Adipocyte (in vitro differentiated cells): ENCODE measurements around the gene AJAP1.

Source experiments
- DNase-seq: peaks from one replicate; pipeline ENCODE4 v3.0.0-alpha.2; 2015; ENCODE audit warnings: low read depth
- H3K27me3 ChIP-seq: replicated peaks from 2 replicates; pipeline ENCODE4 v1.7.0; 2013; ENCODE audit warnings: mild to moderate bottlenecking, low read length, moderate library complexity; ENCODE audit not compliant: control insufficient read depth, insufficient read depth
- H3K36me3 ChIP-seq: 2 replicates; pipeline ENCODE4 v1.7.0; 2013; ENCODE audit warnings: low read length, mild to moderate bottlenecking, moderate library complexity; ENCODE audit not compliant: control insufficient read depth, insufficient read depth, severe bottlenecking
- H3K4me1 ChIP-seq: 2 replicates; pipeline ENCODE4 v1.7.0; 2013; ENCODE audit warnings: mild to moderate bottlenecking, low read length, moderate library complexity; ENCODE audit not compliant: control insufficient read depth, insufficient read depth
- H3K4me3 ChIP-seq: 2 replicates; pipeline ENCODE4 v1.7.0; 2013; ENCODE audit warnings: mild to moderate bottlenecking, low read length, moderate library complexity
- H3K9ac ChIP-seq: 2 replicates; pipeline ENCODE4 v1.7.0; 2013; ENCODE audit warnings: mild to moderate bottlenecking, low read length, moderate library complexity
- H3K9me3 ChIP-seq: 2 replicates; pipeline ENCODE4 v1.7.0; 2013; ENCODE audit warnings: mild to moderate bottlenecking, low read length, moderate library complexity; ENCODE audit not compliant: control insufficient read depth

Gene AJAP1

DNA sequence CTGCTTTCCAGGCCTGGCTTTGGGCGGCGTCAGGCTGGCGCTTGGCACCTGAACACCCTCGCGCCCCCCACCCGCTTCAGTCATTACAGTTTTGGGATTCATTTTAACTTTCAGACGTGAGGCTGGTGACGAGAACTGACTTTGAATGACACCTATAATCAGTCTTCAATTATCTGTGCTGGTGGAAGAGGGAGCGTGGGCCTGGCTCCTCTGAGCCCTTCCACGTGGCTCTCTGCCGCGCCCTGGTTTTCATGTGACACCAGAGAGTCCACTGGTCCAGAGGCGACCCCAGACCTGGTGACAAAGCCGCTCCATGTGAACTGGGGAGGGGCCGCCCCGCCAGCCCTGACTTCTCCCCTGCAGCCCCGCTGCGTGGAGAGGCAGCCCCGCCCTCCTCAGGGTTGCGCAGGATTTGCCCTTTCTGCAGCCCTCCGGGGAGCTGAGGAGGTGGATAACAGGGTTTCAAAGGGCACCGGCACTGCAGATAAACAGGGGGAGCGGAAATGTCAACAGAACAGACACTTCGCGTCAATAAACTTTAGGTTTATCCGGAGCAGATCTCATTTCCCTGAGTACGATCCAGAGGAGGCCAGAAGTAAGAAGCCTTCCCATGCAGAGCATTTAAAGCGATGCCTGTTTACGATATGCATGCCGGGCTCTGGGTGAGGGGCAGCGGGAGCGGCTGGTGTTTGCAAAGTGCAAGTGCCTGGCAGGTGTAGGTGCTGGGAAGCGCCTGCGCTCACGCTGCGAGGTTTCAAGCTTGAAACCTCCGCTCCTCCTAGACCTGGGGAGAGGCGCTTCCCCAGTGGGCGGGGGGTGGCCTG lies 56.4 kb downstream of the AJAP1 start:
- Histone ChIP-seq H3K9ac (no peak overlapping the region), H3K36me3 (no peaks in the 10 kb centered on the region), H3K9me3 (peaks cover 3% of the 10 kb centered on the region), H3K27me3 (peaks cover 5% of the 10 kb centered on the region), H3K4me3 (no peak overlapping the region), H3K4me1 (no peaks in the 10 kb centered on the region)
- no peak for DNase-seq

DNA sequence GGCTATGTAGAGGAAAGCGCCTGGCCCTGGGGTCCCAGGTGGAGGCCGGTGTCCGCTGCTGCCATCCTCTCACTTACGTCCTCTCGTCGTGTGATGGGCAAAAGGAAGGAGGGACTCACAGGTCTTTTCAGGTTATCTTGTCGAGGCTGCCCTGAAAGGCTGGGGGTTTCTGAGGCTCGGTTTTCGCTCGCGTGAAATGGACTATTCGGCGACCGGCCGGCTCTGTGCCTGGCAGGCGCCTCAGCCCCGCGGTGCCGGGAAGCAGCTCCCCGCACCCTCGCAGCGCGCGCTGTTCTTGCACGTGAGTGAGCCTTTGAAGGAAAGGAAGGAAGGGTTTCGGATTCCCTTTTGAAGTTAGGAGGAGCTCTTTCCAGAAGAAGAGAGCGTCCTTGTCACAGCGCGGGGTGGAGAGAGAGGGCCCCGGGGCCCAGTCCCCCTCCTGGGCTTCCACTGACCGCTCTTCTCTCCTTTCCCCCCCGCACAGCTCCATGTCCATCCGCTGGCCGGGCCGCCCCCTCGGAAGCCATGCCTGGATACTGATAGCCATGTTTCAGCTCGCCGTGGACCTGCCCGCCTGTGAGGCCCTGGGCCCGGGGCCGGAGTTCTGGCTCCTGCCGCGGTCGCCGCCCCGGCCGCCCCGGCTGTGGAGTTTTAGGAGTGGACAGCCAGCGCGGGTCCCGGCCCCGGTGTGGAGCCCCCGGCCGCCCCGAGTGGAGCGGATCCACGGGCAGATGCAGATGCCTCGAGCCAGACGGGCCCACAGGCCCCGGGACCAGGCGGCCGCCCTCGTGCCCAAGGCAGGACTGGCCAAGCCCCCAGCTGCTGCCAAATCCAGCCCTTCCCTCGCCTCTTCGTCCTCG lies 57.2 kb downstream of the AJAP1 start:
- H3K4me1 ChIP-seq = no peaks in the 10 kb centered on the region
- H3K9ac ChIP-seq = no peak overlapping the region
- H3K36me3 ChIP-seq = no peaks in the 10 kb centered on the region
- no peak overlapping the region for H3K4me3 ChIP-seq
- H3K9me3 ChIP-seq = peaks cover 4% of the 10 kb centered on the region
- peaks cover 5% of the 10 kb centered on the region for H3K27me3 ChIP-seq
- no peak for DNase-seq

DNA sequence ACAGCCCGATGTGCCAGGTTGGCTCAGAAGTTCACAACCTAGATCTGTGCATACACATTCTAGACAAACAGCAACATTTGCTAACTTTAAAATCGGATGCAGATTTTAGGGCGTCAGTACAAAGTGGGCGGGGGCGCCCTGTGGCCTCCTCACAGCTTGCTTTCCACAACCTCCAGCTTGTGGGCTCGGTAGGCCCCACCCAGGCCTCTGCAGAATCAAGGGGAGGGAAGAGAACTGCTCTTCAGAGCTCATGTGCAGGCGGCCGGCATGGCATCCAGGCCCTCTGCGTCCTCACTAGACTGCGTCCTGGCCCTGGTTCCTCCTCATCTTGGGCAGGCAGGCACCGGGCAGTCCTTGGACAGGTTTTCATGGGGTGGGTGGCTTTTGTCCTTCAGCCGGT lies 59.3 kb downstream of the AJAP1 start:
- Histone ChIP-seq H3K4me3 (no peak overlapping the region), H3K27me3 (peaks cover 5% of the 10 kb centered on the region), H3K4me1 (no peaks in the 10 kb centered on the region), H3K9me3 (peaks cover 4% of the 10 kb centered on the region), H3K36me3 (no peaks in the 10 kb centered on the region), H3K9ac (no peak overlapping the region)
- no peak for DNase-seq

DNA sequence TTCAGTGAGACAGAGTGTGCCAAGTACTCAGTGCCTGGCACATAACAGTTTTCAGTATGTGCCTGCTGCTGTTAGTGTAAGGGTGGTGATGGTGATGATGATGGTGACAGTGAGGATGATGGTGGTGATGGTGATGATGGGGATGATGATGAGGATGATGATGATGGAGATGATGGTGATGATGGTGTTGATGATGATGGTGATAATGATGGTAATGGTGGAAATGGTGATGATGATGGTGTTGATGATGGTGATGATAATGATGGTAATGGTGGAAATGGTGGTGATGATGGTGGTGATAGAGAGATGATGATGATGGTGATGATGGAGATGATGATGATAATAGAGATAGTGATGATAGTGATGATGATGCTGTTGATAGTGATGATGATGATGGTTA lies 62.0 kb downstream of the AJAP1 start:
- H3K4me1 ChIP-seq = no peaks in the 10 kb centered on the region
- H3K27me3 ChIP-seq = no peaks in the 10 kb centered on the region
- H3K9me3 ChIP-seq = peaks cover 4% of the 10 kb centered on the region
- H3K9ac ChIP-seq = no peak overlapping the region
- no peaks in the 10 kb centered on the region for H3K36me3 ChIP-seq
- H3K4me3 ChIP-seq = no peak overlapping the region
- DNase-seq = no peak

DNA sequence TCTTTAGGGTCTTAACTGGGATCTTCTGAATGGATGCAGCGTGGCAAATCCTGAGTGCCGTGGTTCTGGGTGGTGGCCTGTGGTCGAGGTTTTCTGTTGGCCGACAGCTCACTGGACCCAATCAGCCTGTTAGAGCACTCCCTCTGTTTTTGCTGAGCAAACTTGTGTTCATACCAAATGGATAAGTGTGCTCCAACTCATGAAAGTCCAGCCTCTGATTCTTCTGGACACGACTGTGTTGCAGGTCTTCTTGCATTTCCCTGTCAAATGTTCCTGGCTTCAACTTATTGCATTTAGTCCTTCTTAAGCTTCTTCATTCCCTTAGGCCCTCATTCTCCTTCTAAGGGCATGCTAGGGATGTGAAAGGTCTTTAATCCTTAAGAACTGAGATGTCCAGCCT lies 63.7 kb downstream of the AJAP1 start:
- H3K27me3 ChIP-seq = no peaks in the 10 kb centered on the region
- H3K9me3 ChIP-seq = peaks cover 4% of the 10 kb centered on the region
- no peak for DNase-seq
- no peak overlapping the region for H3K4me3 ChIP-seq
- no peak overlapping the region for H3K9ac ChIP-seq
- no peaks in the 10 kb centered on the region for H3K36me3 ChIP-seq
- H3K4me1 ChIP-seq = no peaks in the 10 kb centered on the region

DNA sequence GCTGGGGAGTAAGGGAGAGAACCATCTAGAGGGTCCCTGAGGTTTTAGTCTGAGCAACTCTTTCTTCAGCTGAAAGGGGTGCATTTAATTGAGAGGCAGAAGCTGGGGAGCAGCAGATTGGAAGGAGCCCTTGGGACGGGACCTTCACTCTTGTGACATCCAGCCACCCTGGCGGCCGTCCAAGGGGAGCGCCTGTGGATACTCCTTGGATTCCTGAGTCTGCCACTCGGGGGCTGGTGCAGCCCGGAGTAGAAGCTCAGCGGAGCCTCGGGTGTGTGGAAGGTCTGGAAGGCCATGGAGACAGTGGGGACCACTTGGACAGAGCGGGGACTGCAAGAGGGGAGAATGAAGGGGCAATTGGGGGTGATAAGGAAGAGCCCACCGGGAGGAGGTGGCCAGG lies 68.7 kb downstream of the AJAP1 start:
- H3K27me3 ChIP-seq = no peaks in the 10 kb centered on the region
- no peaks in the 10 kb centered on the region for H3K4me1 ChIP-seq
- DNase-seq = no peak
- H3K9me3 ChIP-seq = no peaks in the 10 kb centered on the region
- H3K9ac ChIP-seq = no peak overlapping the region
- H3K36me3 ChIP-seq = no peaks in the 10 kb centered on the region
- no peak overlapping the region for H3K4me3 ChIP-seq

DNA sequence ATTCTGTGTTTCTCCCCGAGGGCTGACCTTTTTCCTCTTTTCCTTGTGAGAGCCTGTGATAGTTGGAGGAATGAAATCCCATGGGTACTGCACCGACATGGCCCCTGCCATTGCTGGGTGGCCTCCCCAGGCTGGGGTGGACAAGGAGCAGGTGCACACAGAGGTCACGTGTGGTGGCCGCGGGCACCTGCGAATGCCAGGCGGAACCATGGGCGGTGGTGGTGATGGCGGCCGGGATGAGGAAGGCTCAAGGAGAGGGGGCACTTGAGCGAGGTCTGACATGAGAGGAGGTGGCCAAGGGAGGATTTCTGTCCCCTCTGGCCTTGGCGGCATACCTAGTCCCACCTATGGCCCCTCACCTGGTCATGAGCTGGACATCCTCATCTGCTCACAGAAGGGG lies 69.6 kb downstream of the AJAP1 start:
- Histone ChIP-seq H3K9me3 (no peaks in the 10 kb centered on the region), H3K27me3 (no peaks in the 10 kb centered on the region), H3K9ac (no peak overlapping the region), H3K36me3 (no peaks in the 10 kb centered on the region), H3K4me1 (no peaks in the 10 kb centered on the region), H3K4me3 (no peak overlapping the region)
- no peak for DNase-seq

DNA sequence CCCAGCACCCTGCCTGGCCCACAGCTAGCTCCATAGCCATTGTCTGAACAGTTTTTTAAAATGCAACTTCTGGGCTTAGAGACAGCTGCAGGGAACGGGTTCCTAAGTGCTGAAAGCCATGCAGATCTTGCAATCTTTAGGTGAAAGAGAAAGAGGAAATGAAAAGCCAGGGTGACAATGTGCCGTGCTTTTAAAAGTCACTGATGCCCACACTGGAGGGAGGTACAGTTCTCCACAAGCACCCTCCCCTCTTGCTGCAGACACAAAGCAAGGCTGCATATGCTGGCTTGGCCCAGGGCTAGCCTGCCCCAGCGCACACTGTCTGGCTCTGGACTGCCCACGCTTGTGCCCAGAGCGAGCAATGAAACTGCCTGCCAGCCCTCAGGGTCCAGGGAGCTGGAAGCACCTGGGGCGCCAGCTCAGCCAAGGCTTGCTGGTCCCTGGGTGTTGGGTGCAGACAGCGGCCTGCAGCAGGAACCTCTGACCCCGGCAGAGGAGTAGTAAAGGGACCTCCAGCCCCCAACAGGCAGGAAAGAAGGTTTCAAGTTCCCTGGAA lies 70.4 kb downstream of the AJAP1 start:
- DNase-seq = no peak
- no peak overlapping the region for H3K9ac ChIP-seq
- H3K27me3 ChIP-seq = no peaks in the 10 kb centered on the region
- H3K4me3 ChIP-seq = no peak overlapping the region
- H3K36me3 ChIP-seq = no peaks in the 10 kb centered on the region
- H3K4me1 ChIP-seq = no peaks in the 10 kb centered on the region
- no peaks in the 10 kb centered on the region for H3K9me3 ChIP-seq

DNA sequence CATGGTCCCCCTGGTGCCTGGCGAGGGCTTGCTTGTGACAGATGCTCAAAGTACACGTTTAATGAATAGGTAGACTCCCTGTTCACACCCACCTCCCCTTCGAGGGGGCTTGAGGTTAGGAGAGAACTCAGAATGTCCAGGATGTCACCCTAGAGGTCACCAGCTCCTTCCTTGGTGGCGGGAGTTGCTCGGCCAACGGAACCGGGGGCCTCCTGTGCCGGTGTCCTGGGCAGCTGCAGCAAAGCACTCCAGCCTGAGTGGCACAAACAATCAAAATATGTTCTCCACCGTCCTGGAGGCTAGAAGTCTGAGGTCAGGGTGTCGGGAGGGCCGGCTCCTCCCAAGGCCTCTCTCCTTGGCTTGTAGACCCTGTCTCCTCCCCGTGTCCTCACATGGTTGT lies 71.0 kb downstream of the AJAP1 start:
- no peaks in the 10 kb centered on the region for H3K27me3 ChIP-seq
- no peaks in the 10 kb centered on the region for H3K36me3 ChIP-seq
- no peak for DNase-seq
- H3K4me3 ChIP-seq = no peak overlapping the region
- H3K9me3 ChIP-seq = no peaks in the 10 kb centered on the region
- H3K4me1 ChIP-seq = no peaks in the 10 kb centered on the region
- H3K9ac ChIP-seq = no peak overlapping the region

DNA sequence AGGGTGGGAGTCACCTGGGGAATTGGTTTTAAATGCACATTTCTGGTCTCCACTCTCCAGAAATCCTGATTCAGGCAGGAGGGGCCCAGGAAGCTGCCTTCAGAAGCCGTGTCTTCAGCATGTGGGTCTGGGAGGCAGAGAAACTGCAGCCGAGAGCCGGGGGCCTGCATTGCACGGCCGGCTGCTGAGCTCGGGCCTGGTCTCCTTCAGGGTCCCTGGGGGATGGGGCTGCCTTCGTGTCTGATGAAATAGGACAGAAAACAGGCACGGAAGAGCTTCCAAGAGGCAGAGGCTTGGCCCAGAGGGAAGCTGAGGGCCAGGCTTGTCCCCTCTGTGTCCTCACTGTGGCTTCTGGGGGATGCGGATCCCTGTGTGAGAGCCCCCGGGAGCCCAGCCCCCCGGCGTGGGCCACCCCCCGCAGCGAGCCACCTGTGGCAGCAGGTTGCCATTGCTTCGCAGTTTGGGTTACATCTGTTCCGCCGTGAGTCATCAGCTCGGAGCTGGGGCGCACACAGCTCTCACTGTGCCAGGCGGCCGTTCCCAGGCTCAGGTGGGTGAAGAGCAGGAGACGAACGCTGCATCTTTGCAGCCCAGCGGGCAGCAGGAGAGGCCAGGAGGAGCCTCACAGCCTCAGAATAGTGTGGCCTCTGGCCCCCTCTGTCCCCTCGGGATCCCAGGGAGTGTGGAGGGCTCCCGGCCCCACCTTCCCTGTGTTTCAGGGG lies 72.4 kb downstream of the AJAP1 start:
- Histone ChIP-seq H3K9me3 (no peaks in the 10 kb centered on the region), H3K27me3 (no peaks in the 10 kb centered on the region), H3K4me3 (no peak overlapping the region), H3K9ac (no peak overlapping the region), H3K4me1 (no peaks in the 10 kb centered on the region), H3K36me3 (no peaks in the 10 kb centered on the region)
- no peak for DNase-seq
